SK-N-MC (cell line): ENCODE measurements around the gene ANO2.

ENCODE experiments used
- DNase-seq: peaks from one replicate; pipeline ENCODE4 v3.0.0-alpha.2; 2011; ENCODE audit warnings: low read depth, low spot score
- H3K27ac ChIP-seq: fragments of 200-600 bp; sonication (generic); 2 replicates; pipeline ENCODE4 v1.5.1; 2016; ENCODE audit warnings: mixed run types
- H3K36me3 ChIP-seq: fragments of 200-600 bp; sonication (generic); 2 replicates; pipeline ENCODE4 v1.6.1; 2017; ENCODE audit warnings: antibody characterized with exemption, low read length, mixed read lengths; ENCODE audit not compliant: insufficient read depth
- H3K4me3 ChIP-seq: fragments of 200-600 bp; sonication (generic); 2 replicates; pipeline ENCODE4 v1.5.1; 2016
- H3K9ac ChIP-seq: fragments of 200-600 bp; sonication (generic); 2 replicates; pipeline ENCODE4 v1.8.0; 2017; ENCODE audit warnings: mixed run types, mixed read lengths; ENCODE audit not compliant: insufficient read length
- H3K9me3 ChIP-seq: fragments of 200-600 bp; sonication (generic); 2 replicates; pipeline ENCODE4 v1.6.1; 2017; ENCODE audit warnings: low read depth, mild to moderate bottlenecking, antibody characterized with exemption, low read length, moderate library complexity, mixed read lengths
- EZH2 ChIP-seq: fragments of 200-600 bp; sonication (generic); IDR thresholded peaks from one replicate; pipeline ENCODE4 v1.6.1; 2017; ENCODE audit warnings: antibody characterized with exemption
- FOXP2 ChIP-seq: optimal IDR thresholded peaks from 2 replicates; pipeline ENCODE3; 2011; ENCODE audit warnings: mild to moderate bottlenecking, moderate library complexity; ENCODE audit not compliant: insufficient read depth; ENCODE audit errors: extremely low read length, control extremely low read depth
- POLR2AphosphoS5 ChIP-seq: IDR thresholded peaks from 2 replicates; pipeline ENCODE4 v1.6.1; 2012; ENCODE audit warnings: mild to moderate bottlenecking, low read depth, low read length, borderline replicate concordance

Gene ANO2

DNA sequence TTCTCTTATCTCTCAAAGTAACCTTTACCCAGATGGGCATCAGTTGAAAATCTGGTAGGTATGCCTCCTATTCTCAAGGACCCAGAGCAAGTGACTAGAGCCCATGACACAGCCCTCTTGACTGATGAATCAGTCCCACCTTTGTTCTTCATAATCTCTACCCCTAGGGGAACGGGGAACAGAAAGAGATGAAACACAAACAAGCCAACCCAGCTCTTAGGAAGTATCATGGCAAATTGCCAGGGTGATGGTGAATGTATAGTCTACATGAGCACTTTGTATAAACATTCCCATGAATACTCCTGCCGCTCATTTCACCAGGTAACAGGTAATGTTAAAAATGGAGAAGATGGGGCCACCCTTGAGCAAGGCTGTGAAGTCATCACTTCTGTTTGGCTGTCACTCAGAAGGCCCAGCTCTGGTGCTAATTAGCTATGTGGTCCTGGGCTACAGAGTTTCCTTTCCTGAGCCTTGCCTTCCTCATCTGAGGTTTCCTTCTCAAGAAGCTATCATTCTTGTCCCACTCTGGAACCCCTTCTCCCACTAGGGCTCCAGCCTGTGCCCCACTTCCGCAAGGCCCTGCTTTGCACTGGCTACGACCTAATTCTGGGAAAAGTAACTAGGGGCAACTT lies 161.7 kb downstream of the ANO2 start:
- TF ChIP-seq EZH2 (no peak), FOXP2 (no peak), POLR2AphosphoS5 (no peak)
- no peak for DNase-seq
- Histone ChIP-seq H3K9me3 (no peaks in the 10 kb centered on the region), H3K36me3 (no peaks in the 10 kb centered on the region), H3K27ac (no peak overlapping the region), H3K4me3 (no peak overlapping the region), H3K9ac (no peak overlapping the region)

DNA sequence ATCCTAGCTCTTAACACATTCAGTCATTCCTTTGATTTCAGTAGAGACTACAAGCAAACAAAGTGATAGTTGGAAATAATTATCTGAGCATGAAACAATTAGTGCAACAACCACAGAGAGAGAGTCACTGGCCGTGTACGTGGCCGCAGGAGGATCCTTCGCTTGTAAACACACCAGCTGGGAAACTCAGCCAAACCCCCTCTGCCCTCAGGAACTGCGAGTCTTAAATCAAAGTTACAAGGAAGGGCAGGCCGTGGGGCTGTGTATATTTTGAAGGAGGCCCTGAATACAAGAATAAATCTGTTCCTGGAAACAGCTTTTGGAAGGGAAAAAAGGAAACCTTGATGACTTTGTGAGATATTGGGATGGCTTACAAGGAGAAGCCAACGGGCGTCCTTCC lies 164.5 kb downstream of the ANO2 start:
- H3K4me3 ChIP-seq, result no peak overlapping the region
- TF ChIP-seq EZH2, result no peak
- TF ChIP-seq POLR2AphosphoS5, result no peak
- no peak for TF ChIP-seq FOXP2
- H3K9ac ChIP-seq, result no peak overlapping the region
- no peaks in the 10 kb centered on the region for H3K36me3 ChIP-seq
- DNase-seq, result no peak
- no peaks in the 10 kb centered on the region for H3K9me3 ChIP-seq
- H3K27ac ChIP-seq, result no peak overlapping the region

DNA sequence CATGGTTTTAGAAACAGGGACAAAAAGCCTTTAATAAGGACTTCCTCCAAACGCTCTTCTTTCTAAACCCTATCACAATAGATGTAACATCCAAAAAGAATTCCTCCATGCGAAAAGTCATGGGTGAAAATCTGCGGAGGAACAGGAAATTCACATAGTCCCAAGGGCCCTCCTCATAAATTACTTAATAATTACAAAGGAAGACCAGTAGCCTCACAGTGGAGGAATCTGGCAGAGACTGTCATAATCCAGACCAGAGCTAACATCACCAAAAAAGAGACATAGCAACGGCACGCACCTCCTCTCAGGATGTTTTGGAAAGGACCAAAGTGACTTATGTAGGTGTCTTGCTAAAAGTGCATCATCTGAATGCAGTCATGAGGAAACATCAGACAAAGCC lies 165.7 kb downstream of the ANO2 start:
- no peaks in the 10 kb centered on the region for H3K36me3 ChIP-seq
- no peak overlapping the region for H3K9ac ChIP-seq
- DNase-seq, result no peak
- TF ChIP-seq FOXP2 (no peak), EZH2 (no peak), POLR2AphosphoS5 (no peak)
- no peak overlapping the region for H3K4me3 ChIP-seq
- H3K9me3 ChIP-seq, result no peaks in the 10 kb centered on the region
- H3K27ac ChIP-seq, result no peak overlapping the region

DNA sequence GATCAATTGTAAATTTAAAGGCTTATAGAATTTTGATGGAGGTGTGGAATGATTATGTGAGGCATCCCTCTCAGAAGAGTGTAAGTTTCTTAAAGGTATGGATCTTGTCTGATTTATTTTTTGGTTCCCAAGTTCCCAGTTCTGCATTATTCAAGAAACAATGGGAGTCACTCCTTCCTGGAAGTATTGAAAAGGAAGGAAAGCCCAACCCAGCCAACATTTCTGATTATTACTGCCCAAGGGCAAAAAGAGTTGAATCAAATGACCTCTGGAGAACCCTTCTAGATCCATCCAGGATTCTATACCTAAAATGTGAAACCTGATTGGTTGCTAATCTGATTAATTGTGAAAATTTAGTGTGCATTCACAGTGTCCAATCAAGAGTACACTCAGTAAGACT lies 166.2 kb downstream of the ANO2 start:
- H3K4me3 ChIP-seq, result no peak overlapping the region
- TF ChIP-seq EZH2 (no peak), POLR2AphosphoS5 (no peak), FOXP2 (no peak)
- H3K9ac ChIP-seq, result no peak overlapping the region
- H3K36me3 ChIP-seq, result no peaks in the 10 kb centered on the region
- no peak for DNase-seq
- no peaks in the 10 kb centered on the region for H3K9me3 ChIP-seq
- no peak overlapping the region for H3K27ac ChIP-seq

DNA sequence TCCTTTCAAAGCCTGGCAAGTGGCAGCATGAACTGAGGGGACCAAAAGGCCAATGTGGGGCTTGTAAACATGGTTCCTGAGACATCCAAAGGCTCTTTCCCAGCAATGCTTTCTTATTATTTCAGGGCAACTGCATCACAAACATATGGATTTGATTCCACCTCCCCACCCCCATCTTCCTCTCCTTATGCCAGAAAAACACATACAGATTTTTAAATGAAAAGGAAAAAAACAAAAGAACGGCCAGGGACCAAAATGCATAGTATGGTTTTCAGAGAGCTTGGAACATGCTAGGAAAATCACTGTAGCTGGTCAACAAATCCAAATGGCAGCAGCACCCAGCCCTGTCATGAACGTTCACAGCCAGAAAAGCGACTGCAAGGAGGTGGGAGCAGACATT lies 167.6 kb downstream of the ANO2 start:
- H3K27ac ChIP-seq, result no peak overlapping the region
- H3K9ac ChIP-seq, result no peak overlapping the region
- TF ChIP-seq FOXP2, result no peak
- no peak for TF ChIP-seq EZH2
- no peak for TF ChIP-seq POLR2AphosphoS5
- DNase-seq, result no peak
- no peaks in the 10 kb centered on the region for H3K9me3 ChIP-seq
- no peak overlapping the region for H3K4me3 ChIP-seq
- no peaks in the 10 kb centered on the region for H3K36me3 ChIP-seq

DNA sequence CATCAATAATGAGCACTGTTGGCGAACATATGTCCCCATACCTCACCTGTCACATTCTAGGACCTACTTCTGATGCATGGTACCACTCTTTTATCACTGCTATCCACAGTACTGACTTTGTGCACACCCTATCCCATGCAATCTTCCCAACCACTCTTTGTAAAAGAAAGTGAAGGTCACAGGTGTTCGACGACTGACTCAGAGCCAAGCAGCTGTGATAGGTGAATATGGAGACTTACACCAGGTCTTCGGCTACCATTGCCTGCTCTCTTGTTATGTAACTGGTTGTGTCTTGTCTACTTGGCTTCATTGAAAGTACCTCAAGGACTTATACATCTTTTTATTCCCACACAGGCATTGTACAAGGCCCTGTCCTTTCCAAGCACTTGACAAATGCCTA lies 169.0 kb downstream of the ANO2 start:
- Histone ChIP-seq H3K9me3 (no peaks in the 10 kb centered on the region), H3K36me3 (no peaks in the 10 kb centered on the region), H3K27ac (no peak overlapping the region), H3K4me3 (no peak overlapping the region), H3K9ac (no peak overlapping the region)
- DNase-seq, result no peak
- TF ChIP-seq FOXP2 (no peak), EZH2 (no peak), POLR2AphosphoS5 (no peak)

DNA sequence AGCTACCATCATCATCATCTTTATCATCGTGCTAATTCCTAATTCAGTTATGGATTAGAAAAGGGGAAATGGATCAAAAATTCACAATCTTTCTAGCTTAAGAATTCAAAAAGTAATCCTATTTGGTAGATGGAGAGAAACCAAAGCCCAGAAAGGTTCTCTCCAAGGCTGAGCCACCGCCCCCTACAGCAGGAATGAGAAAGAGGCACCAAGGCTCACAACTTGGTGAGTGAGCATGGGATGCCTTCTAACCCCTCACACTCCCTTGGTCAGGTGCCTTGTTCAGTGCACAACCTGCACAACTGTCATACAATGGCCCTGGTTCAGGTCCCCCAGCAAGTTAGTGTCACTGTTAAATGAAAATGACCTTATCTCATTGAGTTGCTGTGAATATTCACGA lies 171.5 kb downstream of the ANO2 start:
- Histone ChIP-seq H3K9ac (no peak overlapping the region), H3K9me3 (no peaks in the 10 kb centered on the region), H3K36me3 (no peaks in the 10 kb centered on the region), H3K27ac (no peak overlapping the region), H3K4me3 (no peak overlapping the region)
- TF ChIP-seq FOXP2, result no peak
- no peak for TF ChIP-seq EZH2
- no peak for TF ChIP-seq POLR2AphosphoS5
- DNase-seq, result no peak

DNA sequence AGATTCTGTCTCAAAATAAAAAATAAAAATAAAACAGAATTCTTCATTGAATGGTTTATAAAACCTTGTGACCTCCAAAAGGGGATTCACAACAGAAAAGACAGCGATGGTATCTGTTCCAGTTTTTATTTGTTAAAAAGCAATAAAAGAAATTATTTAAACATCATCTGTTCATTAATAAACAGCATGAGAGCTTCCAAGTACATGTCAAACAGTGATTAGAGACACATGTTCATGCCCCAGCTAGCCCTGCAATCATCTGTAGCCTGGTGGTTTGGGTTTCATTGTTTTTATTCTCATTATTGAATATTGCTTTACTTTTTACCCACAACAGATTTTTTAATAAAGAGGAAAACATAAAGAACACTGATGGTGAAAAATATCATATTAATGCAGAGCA lies 173.3 kb downstream of the ANO2 start:
- Histone ChIP-seq H3K9ac (no peak overlapping the region), H3K4me3 (no peak overlapping the region), H3K27ac (no peak overlapping the region), H3K9me3 (no peaks in the 10 kb centered on the region), H3K36me3 (no peaks in the 10 kb centered on the region)
- no peak for TF ChIP-seq POLR2AphosphoS5
- no peak for TF ChIP-seq FOXP2
- TF ChIP-seq EZH2, result no peak
- DNase-seq, result no peak

DNA sequence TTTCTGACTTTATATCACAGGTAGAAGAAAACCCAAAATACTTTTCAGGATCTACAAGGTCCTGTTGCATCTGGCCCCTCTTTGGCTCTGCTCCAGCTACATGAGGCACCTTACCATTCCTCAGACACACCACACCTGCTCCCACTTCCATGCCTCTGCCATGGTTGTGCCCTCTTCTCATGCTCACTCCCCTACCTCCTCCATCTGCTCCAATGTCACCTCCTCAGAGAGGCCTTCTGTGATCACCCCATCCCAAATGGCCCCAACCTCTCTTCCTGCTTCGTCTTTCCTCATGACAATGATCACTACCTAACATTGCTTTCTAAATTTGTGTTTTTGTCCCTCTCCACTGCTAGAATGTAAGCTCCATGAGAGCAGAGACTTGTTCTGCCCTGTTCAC lies 174.3 kb downstream of the ANO2 start:
- no peak overlapping the region for H3K4me3 ChIP-seq
- no peak overlapping the region for H3K9ac ChIP-seq
- no peak for TF ChIP-seq EZH2
- no peak for TF ChIP-seq POLR2AphosphoS5
- TF ChIP-seq FOXP2, result no peak
- no peak overlapping the region for H3K27ac ChIP-seq
- no peak for DNase-seq
- H3K36me3 ChIP-seq, result no peaks in the 10 kb centered on the region
- no peaks in the 10 kb centered on the region for H3K9me3 ChIP-seq
